Measurements from ENCODE around the gene JPH3. TPM values are rescaled to one million over a fixed set of nuclear protein-coding genes. Genes with fewer than 3 reads are reported as not detected.

The JPH3 gene
- total and polyA plus RNA-seq, 3 donors from 2014 or later: 3.2 to 8.7 (median 8.3) TPM

- Histone ChIP-seq H3K27ac (no peak overlapping the region), H3K27me3 (no peaks in the 10 kb centered on the region), H3K4me1 (no peaks in the 10 kb centered on the region), H3K9me3 (no peaks in the 10 kb centered on the region), H3K36me3 (ENCODE audit: low read depth, missing control alignments) (no peaks in the 10 kb centered on the region), H3K4me3 (no peak overlapping the region)
- TF ChIP-seq, protein P1, sequence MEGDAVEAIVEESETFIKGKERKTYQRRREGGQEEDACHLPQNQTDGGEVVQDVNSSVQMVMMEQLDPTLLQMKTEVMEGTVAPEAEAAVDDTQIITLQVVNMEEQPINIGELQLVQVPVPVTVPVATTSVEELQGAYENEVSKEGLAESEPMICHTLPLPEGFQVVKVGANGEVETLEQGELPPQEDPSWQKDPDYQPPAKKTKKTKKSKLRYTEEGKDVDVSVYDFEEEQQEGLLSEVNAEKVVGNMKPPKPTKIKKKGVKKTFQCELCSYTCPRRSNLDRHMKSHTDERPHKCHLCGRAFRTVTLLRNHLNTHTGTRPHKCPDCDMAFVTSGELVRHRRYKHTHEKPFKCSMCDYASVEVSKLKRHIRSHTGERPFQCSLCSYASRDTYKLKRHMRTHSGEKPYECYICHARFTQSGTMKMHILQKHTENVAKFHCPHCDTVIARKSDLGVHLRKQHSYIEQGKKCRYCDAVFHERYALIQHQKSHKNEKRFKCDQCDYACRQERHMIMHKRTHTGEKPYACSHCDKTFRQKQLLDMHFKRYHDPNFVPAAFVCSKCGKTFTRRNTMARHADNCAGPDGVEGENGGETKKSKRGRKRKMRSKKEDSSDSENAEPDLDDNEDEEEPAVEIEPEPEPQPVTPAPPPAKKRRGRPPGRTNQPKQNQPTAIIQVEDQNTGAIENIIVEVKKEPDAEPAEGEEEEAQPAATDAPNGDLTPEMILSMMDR (IDR thresholded peaks at IDR 0.05): no peak
- no peak for TF ChIP-seq POLR2A (IDR thresholded peaks at IDR 0.05)
- no peak for DNase-seq
- intact Hi-C loops (cut with DNase I; ENCODE audit: low total_unique reads): no loop called here
- WGBS, 2 donors: 88 to 92% methylated on average over 6 to 14 of the region's 14 CpGs
Measured at GRCh38 chr16:87626401-87626800, 24.1 kb downstream of the JPH3 start.

- TF ChIP-seq, protein P1 (IDR thresholded peaks at IDR 0.05): no peak
- TF ChIP-seq POLR2A (IDR thresholded peaks at IDR 0.05): no peak
- no peak for DNase-seq
- intact Hi-C loops (cut with DNase I; ENCODE audit: low total_unique reads): no loop called here
- H3K4me3 ChIP-seq: no peak overlapping the region
- WGBS, 2 donors: 86 to 95% methylated on average over 6 of the region's 6 CpGs
- no peak overlapping the region for H3K27ac ChIP-seq
- H3K36me3 ChIP-seq (ENCODE audit: low read depth, missing control alignments): no peaks in the 10 kb centered on the region
- H3K9me3 ChIP-seq: no peaks in the 10 kb centered on the region
- no peaks in the 10 kb centered on the region for H3K4me1 ChIP-seq
- no peaks in the 10 kb centered on the region for H3K27me3 ChIP-seq
Measured at GRCh38 chr16:87626905-87627304, 24.6 kb downstream of the JPH3 start.

GRCh38 chr16:87627542-87628245 lies 25.4 kb downstream of the JPH3 start:
- WGBS, 2 donors: 73 to 76% methylated on average over 11 to 14 of the region's 14 CpGs
- no peaks in the 10 kb centered on the region for H3K36me3 ChIP-seq (ENCODE audit: low read depth, missing control alignments)
- H3K9me3 ChIP-seq: no peaks in the 10 kb centered on the region
- TF ChIP-seq POLR2A (IDR thresholded peaks at IDR 0.05): no peak
- TF ChIP-seq, protein P1 (IDR thresholded peaks at IDR 0.05): no peak
- H3K27ac ChIP-seq: no peak overlapping the region
- H3K4me3 ChIP-seq: no peak overlapping the region
- intact Hi-C loops (cut with DNase I; ENCODE audit: low total_unique reads): no loop called here
- H3K4me1 ChIP-seq: no peaks in the 10 kb centered on the region
- no peaks in the 10 kb centered on the region for H3K27me3 ChIP-seq
- no peak for DNase-seq

DNA sequence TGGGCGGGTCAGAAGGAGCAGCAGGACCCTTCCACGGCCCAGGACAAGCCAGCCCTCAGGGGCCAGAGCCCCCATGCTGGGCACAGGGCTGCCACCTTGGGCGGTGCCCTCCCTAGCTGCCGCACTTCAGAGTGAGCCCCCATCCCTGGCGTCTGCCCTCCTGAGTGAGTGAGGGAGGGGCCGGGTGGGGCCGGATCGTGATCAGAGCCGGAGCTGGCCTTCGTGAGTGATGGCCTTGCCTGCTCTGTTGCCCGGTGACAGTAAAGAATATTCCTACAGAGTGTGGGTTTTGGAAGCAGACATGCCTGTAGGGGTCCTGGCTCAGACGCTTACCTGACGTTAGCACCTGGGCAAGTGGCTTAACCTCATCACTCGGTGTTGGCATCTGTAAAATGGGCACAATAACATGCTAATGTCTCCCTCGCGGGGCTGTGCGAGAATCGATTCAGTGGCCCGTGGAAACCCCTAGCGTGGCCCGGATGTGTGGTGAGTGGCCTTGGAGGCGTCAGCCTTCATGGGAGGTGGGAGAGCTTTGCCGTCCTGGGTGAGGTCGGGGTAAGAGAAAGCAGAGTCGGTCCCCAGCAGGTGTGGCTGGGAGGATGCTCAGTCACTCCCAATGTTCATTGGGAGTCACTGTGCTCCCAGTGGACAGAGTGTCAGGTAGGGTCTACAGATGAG lies 26.1 kb downstream of the JPH3 start:
- no peak for DNase-seq
- 82 to 86% methylated on average over 14 to 25 of the region's 25 CpGs for WGBS, 2 donors
- TF ChIP-seq, protein P1 (IDR thresholded peaks at IDR 0.05): no peak
- no peak for TF ChIP-seq POLR2A (IDR thresholded peaks at IDR 0.05)
- Histone ChIP-seq H3K27me3 (no peaks in the 10 kb centered on the region), H3K4me3 (no peak overlapping the region), H3K27ac (no peak overlapping the region), H3K4me1 (no peaks in the 10 kb centered on the region), H3K9me3 (no peaks in the 10 kb centered on the region), H3K36me3 (ENCODE audit: low read depth, missing control alignments) (no peaks in the 10 kb centered on the region)
- intact Hi-C loops (cut with DNase I; ENCODE audit: low total_unique reads): no loop called here

Measured in testis (tissue), 3 donors.